ENCODE results near the gene SUSD5. TPM values are rescaled to one million over a fixed set of nuclear protein-coding genes. Genes with fewer than 3 reads are reported as not detected.

The SUSD5 gene
- polyA plus RNA-seq, 4 donors = 0.21 to 2.0 (median 0.27) TPM; not detected in 1

DNA sequence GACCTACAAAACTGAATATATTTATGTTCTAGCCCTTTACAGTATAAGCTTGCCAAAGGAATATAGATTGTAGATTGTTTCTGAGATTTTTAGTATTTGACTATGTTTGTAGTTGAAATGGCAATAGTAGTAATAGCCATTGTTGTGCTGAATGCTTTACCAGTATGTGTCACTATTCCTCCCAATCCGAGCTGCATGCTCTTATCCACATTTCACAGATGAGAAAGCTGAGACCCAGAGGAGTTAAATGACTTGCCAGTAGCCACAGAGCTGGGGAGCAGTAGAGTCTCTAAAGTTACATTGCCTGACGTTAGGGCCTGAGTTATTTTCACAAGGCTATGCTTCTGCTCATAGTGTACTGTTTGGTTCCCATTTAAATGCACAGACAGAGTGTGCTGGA lies 118.4 kb downstream of the SUSD5 start:
- no peak for FAIRE-seq
- no peak for DNase-seq
- peaks cover 0 to 8% (median 3%) of the 10 kb centered on the region in 3 donors for H3K4me1 ChIP-seq (ENCODE audit: control insufficient read depth in 3 of 3, insufficient read depth in 2 of 3, low read depth in 1 of 3, low read length in 2 of 3)
- no peak overlapping the region for H3K4me3 ChIP-seq (ENCODE audit: low read depth in 1 of 3, low read length in 3 of 3)
- H3K36me3 ChIP-seq (ENCODE audit: control insufficient read depth in 3 of 3, insufficient read depth in 2 of 3, low read depth in 1 of 3, low read length in 3 of 3) = no peaks in the 10 kb centered on the region
- no peak overlapping the region for H3K27ac ChIP-seq (ENCODE audit: low read depth in 1 of 3, low read length in 2 of 3)
- H3K9me3 ChIP-seq (ENCODE audit: control insufficient read depth in 2 of 2, insufficient read depth in 1 of 2, low read depth in 1 of 2, low read length in 1 of 2) = no peaks in the 10 kb centered on the region
- no peaks in the 10 kb centered on the region for H3K27me3 ChIP-seq (ENCODE audit: control insufficient read depth in 3 of 3, insufficient read depth in 3 of 3, low read length in 3 of 3)
- WGBS, 3 donors = 66 to 80% (median 79%) methylated on average over 2 of the region's 2 CpGs

Other genes starting within 250 kb of the SUSD5 start
- gene GLB1, start 121.7 kb downstream of the SUSD5 start, polyA plus RNA-seq = 10 to 100 TPM; 19.2 to 79.8 (median 24.7) TPM
- 1 to 10 TPM in 2 of 4 donors, under 1 TPM in 1, not detected in 1; 0.27 to 3.5 (median 2.2) TPM for gene TMPPE, start 121.7 kb downstream of the SUSD5 start, polyA plus RNA-seq
- gene CRTAP, start 104.8 kb downstream of the SUSD5 start, polyA plus RNA-seq = 10 to 100 TPM; 13.0 to 93.0 (median 70.7) TPM
- gene FBXL2, start 58.6 kb upstream of the SUSD5 start, polyA plus RNA-seq = 10 to 100 TPM in 1 of 4 donors, 1 to 10 TPM in 1, not detected in 2; 2.8 to 15.1 TPM
- gene UBP1, start 221.6 kb upstream of the SUSD5 start, polyA plus RNA-seq = 10 to 100 TPM; 20.0 to 71.1 (median 35.0) TPM

Measured in small intestine (tissue), 7 donors.